Esophagus muscularis mucosa (tissue), 4 donors: Measurements from ENCODE around the gene ZBTB47.

ENCODE experiments used
- EP300 ChIP-seq: sonication (generic); formaldehyde crosslinking; IDR thresholded peaks from one replicate; pipeline ENCODE4 v1.6.1; 2017; ENCODE audit warnings: antibody characterized with exemption
- POLR2A ChIP-seq: fragments of 450-650 bp; IDR thresholded peaks from one replicate; pipeline ENCODE4 v1.6.1; 2017; ENCODE audit warnings: antibody characterized with exemption, moderate library complexity, mild to moderate bottlenecking, low read depth
- POLR2AphosphoS5 ChIP-seq, 2 donors: sonication (generic); formaldehyde crosslinking; IDR thresholded peaks; one replicate each; pipeline ENCODE4 v1.6.1; 2017; ENCODE audit warnings: antibody characterized with exemption in 2 of 2
- TF ChIP-seq, protein P1 (sequence below), 3 experiments: fragments of 200-600 bp in 2 of 3; fragments of 450-650 bp in 1 of 3; sonication (generic) in 2 of 3; IDR thresholded peaks; one replicate each; pipeline ENCODE4 v1.5.1; 2017 to 2019; ENCODE audit warnings: antibody characterized with exemption in 3 of 3, mild to moderate bottlenecking in 2 of 3, moderate library complexity in 1 of 3

- TF ChIP-seq, protein P1, sequence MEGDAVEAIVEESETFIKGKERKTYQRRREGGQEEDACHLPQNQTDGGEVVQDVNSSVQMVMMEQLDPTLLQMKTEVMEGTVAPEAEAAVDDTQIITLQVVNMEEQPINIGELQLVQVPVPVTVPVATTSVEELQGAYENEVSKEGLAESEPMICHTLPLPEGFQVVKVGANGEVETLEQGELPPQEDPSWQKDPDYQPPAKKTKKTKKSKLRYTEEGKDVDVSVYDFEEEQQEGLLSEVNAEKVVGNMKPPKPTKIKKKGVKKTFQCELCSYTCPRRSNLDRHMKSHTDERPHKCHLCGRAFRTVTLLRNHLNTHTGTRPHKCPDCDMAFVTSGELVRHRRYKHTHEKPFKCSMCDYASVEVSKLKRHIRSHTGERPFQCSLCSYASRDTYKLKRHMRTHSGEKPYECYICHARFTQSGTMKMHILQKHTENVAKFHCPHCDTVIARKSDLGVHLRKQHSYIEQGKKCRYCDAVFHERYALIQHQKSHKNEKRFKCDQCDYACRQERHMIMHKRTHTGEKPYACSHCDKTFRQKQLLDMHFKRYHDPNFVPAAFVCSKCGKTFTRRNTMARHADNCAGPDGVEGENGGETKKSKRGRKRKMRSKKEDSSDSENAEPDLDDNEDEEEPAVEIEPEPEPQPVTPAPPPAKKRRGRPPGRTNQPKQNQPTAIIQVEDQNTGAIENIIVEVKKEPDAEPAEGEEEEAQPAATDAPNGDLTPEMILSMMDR (IDR thresholded peaks at IDR 0.05) = no peak
- TF ChIP-seq POLR2AphosphoS5 (IDR thresholded peaks at IDR 0.05) = no peak
- no peak for TF ChIP-seq POLR2A
- no peak for TF ChIP-seq EP300
Measured at GRCh38 chr3:42712688-42713372, 59.3 kb downstream of the ZBTB47 start.
